Peyer's patch (tissue), 4 donors: ENCODE results near the gene TPBGL. TPM values are rescaled to one million over a fixed set of nuclear protein-coding genes. Genes with fewer than 3 reads are reported as not detected.

Experiments used
- DNase-seq, 3 donors: peaks; one replicate each; pipeline ENCODE4 v3.0.0-alpha.2; 2017 to 2019
- H3K27ac ChIP-seq, 4 donors: fragments of 200-600 bp; sonication (generic); one replicate each; pipeline ENCODE4 v1.5.1; 2016 to 2019
- H3K27me3 ChIP-seq, 2 donors: fragments of 200-600 bp; sonication (generic); one replicate each; pipeline ENCODE4 v1.5.1; 2019
- H3K36me3 ChIP-seq, 3 donors: fragments of 200-600 bp; sonication (generic); one replicate each; pipeline ENCODE4 v1.5.1; 2016 to 2019
- H3K4me1 ChIP-seq, 4 donors: fragments of 200-600 bp; sonication (generic); one replicate each; pipeline ENCODE4 v1.5.1; 2016 to 2019
- H3K4me3 ChIP-seq, 4 donors: fragments of 200-600 bp; sonication (generic); 1 replicate in 3 of 4; 2 replicates in 1 of 4; pipeline ENCODE4 v1.5.1; 2016 to 2019; ENCODE audit warnings: mild to moderate bottlenecking in 1 of 4
- H3K9me3 ChIP-seq, 4 donors: fragments of 200-600 bp; sonication (generic); one replicate each; pipeline ENCODE4 v1.5.1; 2016 to 2019; ENCODE audit warnings: mild to moderate bottlenecking in 1 of 4
- CTCF ChIP-seq, 6 experiments: fragments of 450-650 bp in 4 of 6; fragments of 200-600 bp in 2 of 6; sonication (generic) in 1 of 6; IDR thresholded peaks; one replicate each; pipeline ENCODE4 v1.5.1; 2017 to 2019; ENCODE audit warnings: antibody characterized with exemption in 6 of 6, mild to moderate bottlenecking in 3 of 6, moderate library complexity in 1 of 6
- POLR2A ChIP-seq, 2 donors: fragments of 450-650 bp; IDR thresholded peaks; one replicate each; pipeline ENCODE4 v1.5.1; 2017; ENCODE audit warnings: antibody characterized with exemption in 2 of 2, mild to moderate bottlenecking in 2 of 2, moderate library complexity in 2 of 2
- total RNA-seq, 4 donors: library from RNA; depleted of rRNA; stranded (reverse); fragments of >200 nt; gene quantifications; one replicate each; pipeline ENCODE4 v1.1.0, GENCODE V29; 2016

The TPBGL gene
- total RNA-seq, 4 donors from 2014 or later: 0.35 TPM; not detected in 3

- Histone ChIP-seq H3K27me3 (no peaks in the 10 kb centered on the region), H3K9me3 (no peaks in the 10 kb centered on the region), H3K4me1 (peaks cover 0 to 5% (median 0%) of the 10 kb centered on the region in 4 donors), H3K27ac (peak overlapping the region in 2 of 4 donors; percentile 39 to 53), H3K36me3 (peaks cover 0 to 16% (median 0%) of the 10 kb centered on the region in 3 donors), H3K4me3 (no peak overlapping the region)
- TF ChIP-seq POLR2A (IDR thresholded peaks at IDR 0.05): no peak
- TF ChIP-seq CTCF (IDR thresholded peaks at IDR 0.05): no peak
- no peak for DNase-seq
These were observed 36.4 kb upstream of the TPBGL start for GRCh38 chr11:75204012-75204674.

- H3K9me3 ChIP-seq: no peaks in the 10 kb centered on the region
- DNase-seq: peak; percentile 76 to 94 (median 93)
- H3K4me3 ChIP-seq: no peak overlapping the region
These were observed 35.6 kb upstream of the TPBGL start for GRCh38 chr11:75204685-75205563.

GRCh38 chr11:75205564-75206020 is 35.0 kb upstream of the TPBGL start:
- H3K4me1 ChIP-seq: peaks cover 0 to 5% (median 0%) of the 10 kb centered on the region in 4 donors
- H3K36me3 ChIP-seq: peaks cover 0 to 1% (median 0%) of the 10 kb centered on the region in 3 donors
- no peaks in the 10 kb centered on the region for H3K9me3 ChIP-seq
- no peaks in the 10 kb centered on the region for H3K27me3 ChIP-seq
- H3K27ac ChIP-seq: no peak overlapping the region
- TF ChIP-seq CTCF (IDR thresholded peaks at IDR 0.05): no peak
- TF ChIP-seq POLR2A (IDR thresholded peaks at IDR 0.05): no peak
- DNase-seq: peak in 1 of 3 donors; percentile 23
- no peak overlapping the region for H3K4me3 ChIP-seq

More at GRCh38 chr11:75204685-75205563, 35.6 kb upstream of the TPBGL start:
- H3K27ac ChIP-seq: peak overlapping the region in 2 of 4 donors; percentile 39 to 53
- H3K4me1 ChIP-seq: peaks cover 0 to 5% (median 0%) of the 10 kb centered on the region in 4 donors
- peaks cover 0 to 8% (median 0%) of the 10 kb centered on the region in 3 donors for H3K36me3 ChIP-seq
- TF ChIP-seq CTCF (IDR thresholded peaks at IDR 0.05) (peak; percentile 33 to 95 (median 87)), POLR2A (IDR thresholded peaks at IDR 0.05) (peak in 1 of 2 donors; percentile 18)
- H3K27me3 ChIP-seq: no peaks in the 10 kb centered on the region

GRCh38 chr11:75208446-75208845 is 32.1 kb upstream of the TPBGL start:
- H3K36me3 ChIP-seq: no peaks in the 10 kb centered on the region
- H3K27ac ChIP-seq: no peak overlapping the region
- DNase-seq: peak in 1 of 3 donors; percentile 43
- TF ChIP-seq POLR2A (IDR thresholded peaks at IDR 0.05) (no peak), CTCF (IDR thresholded peaks at IDR 0.05) (no peak)
- H3K4me1 ChIP-seq: peaks cover 0 to 5% (median 0%) of the 10 kb centered on the region in 4 donors
- no peak overlapping the region for H3K4me3 ChIP-seq
- no peaks in the 10 kb centered on the region for H3K27me3 ChIP-seq
- H3K9me3 ChIP-seq: no peaks in the 10 kb centered on the region

GRCh38 chr11:75212411-75212810 is 28.2 kb upstream of the TPBGL start:
- Histone ChIP-seq H3K4me3 (no peak overlapping the region), H3K27ac (no peak overlapping the region), H3K4me1 (no peaks in the 10 kb centered on the region), H3K36me3 (no peaks in the 10 kb centered on the region), H3K27me3 (no peaks in the 10 kb centered on the region), H3K9me3 (no peaks in the 10 kb centered on the region)
- no peak for TF ChIP-seq POLR2A (IDR thresholded peaks at IDR 0.05)
- no peak for TF ChIP-seq CTCF (IDR thresholded peaks at IDR 0.05)
- DNase-seq: no peak
